ENCODE data around the gene SYF2.

GRCh38 chr1:25173809-25174340 is 58.4 kb downstream of the SYF2 start:
- TF ChIP-seq CTCF (conservative IDR thresholded peaks at IDR 0.05; ENCODE audit: low read depth, low read length): no peak
- TF ChIP-seq CEBPB (IDR thresholded peaks at IDR 0.05; ENCODE audit: low read depth, low read length): no peak
- TF ChIP-seq NFE2L2 (IDR thresholded peaks at IDR 0.05; ENCODE audit: low read depth, low read length): no peak
- no peak for TF ChIP-seq ELK1 (IDR thresholded peaks at IDR 0.05; ENCODE audit: borderline replicate concordance, low read depth, low read length)
- no peak for TF ChIP-seq MAZ (IDR thresholded peaks at IDR 0.05; ENCODE audit: borderline replicate concordance, low read depth, low read length)
- TF ChIP-seq RCOR1 (IDR thresholded peaks at IDR 0.05; ENCODE audit: insufficient replicate concordance, low read length): no peak
- no peak for TF ChIP-seq RFX5 (IDR thresholded peaks at IDR 0.05; ENCODE audit: low read depth, low read length)
- no peak for TF ChIP-seq POLR2A (IDR thresholded peaks at IDR 0.05; ENCODE audit: low read depth, low read length)
- no peak for TF ChIP-seq BHLHE40 (IDR thresholded peaks at IDR 0.05; ENCODE audit: low read depth, low read length)
- no peak for TF ChIP-seq USF2 (IDR thresholded peaks at IDR 0.05; ENCODE audit: low read depth, low read length)
- no peak for TF ChIP-seq RAD21 (IDR thresholded peaks at IDR 0.05; ENCODE audit: low read length)
- no peak for TF ChIP-seq CHD1 (IDR thresholded peaks at IDR 0.05; ENCODE audit: low read depth, low read length)
